ENCODE data around the gene STARD13. TPM values are rescaled to one million over a fixed set of nuclear protein-coding genes. Genes with fewer than 3 reads are reported as not detected.

The STARD13 gene
- total RNA-seq, 1 experiment from 2014 or later = 2.1 TPM

DNA sequence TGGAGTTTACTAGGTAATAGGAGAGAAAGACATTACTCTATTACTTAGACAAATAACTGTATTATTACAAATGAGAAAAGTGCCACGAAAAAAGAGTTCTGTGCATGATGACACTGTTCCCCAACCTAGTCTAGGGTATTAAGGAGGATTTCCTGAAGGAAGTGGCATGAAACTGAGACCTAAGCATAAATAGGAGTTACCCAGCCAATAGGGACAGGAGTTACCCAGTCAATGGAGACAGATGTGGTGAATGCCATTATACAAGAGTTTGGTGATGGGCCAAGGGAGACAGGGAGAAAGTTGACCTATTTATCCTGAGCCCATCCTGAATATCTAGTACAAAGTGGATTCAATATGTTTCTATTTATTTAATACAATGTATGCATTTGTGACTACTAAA lies 203.9 kb downstream of the STARD13 start:
- Mint-ChIP-seq H3K9me3 (no peaks in the 10 kb centered on the region), H3K4me3 (no peak overlapping the region), H3K36me3 (ENCODE audit: insufficient read depth in 1 of 3, low read depth in 3 of 3) (no peaks in the 10 kb centered on the region), H3K27me3 (ENCODE audit: low read depth) (no peaks in the 10 kb centered on the region; the same call in 1 of the 2 replicates), H3K4me1 (no peaks in the 10 kb centered on the region), H3K27ac (no peak overlapping the region)
- H3K9me3 ChIP-seq (ENCODE audit: control insufficient read depth, low read depth, low read length) = no peaks in the 10 kb centered on the region
- no peaks in the 10 kb centered on the region for H4K20me1 ChIP-seq (ENCODE audit: control insufficient read depth, insufficient read depth, insufficient read length)
- no peak overlapping the region for H4K91ac ChIP-seq (ENCODE audit: insufficient read length, low read depth, low read length)
- no peak overlapping the region for H3K27ac ChIP-seq (ENCODE audit: insufficient read length, low read depth, low read length)
- H3K4ac ChIP-seq (ENCODE audit: low read depth, low read length) = no peak overlapping the region
- H3K56ac ChIP-seq (ENCODE audit: insufficient read length, low read depth, low read length) = no peak overlapping the region
- H2AFZ ChIP-seq (ENCODE audit: low read length) = no peak overlapping the region
- H2BK20ac ChIP-seq (ENCODE audit: low read depth, low read length, poor library complexity, severe bottlenecking) = no peak overlapping the region
- TF ChIP-seq, protein P1, sequence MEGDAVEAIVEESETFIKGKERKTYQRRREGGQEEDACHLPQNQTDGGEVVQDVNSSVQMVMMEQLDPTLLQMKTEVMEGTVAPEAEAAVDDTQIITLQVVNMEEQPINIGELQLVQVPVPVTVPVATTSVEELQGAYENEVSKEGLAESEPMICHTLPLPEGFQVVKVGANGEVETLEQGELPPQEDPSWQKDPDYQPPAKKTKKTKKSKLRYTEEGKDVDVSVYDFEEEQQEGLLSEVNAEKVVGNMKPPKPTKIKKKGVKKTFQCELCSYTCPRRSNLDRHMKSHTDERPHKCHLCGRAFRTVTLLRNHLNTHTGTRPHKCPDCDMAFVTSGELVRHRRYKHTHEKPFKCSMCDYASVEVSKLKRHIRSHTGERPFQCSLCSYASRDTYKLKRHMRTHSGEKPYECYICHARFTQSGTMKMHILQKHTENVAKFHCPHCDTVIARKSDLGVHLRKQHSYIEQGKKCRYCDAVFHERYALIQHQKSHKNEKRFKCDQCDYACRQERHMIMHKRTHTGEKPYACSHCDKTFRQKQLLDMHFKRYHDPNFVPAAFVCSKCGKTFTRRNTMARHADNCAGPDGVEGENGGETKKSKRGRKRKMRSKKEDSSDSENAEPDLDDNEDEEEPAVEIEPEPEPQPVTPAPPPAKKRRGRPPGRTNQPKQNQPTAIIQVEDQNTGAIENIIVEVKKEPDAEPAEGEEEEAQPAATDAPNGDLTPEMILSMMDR (conservative IDR thresholded peaks at IDR 0.05) = no peak
- no peaks in the 10 kb centered on the region for H3K27me3 ChIP-seq (ENCODE audit: insufficient read depth, low read length)
- H3K9ac ChIP-seq (ENCODE audit: extremely low read depth, insufficient read length, low read length) = no peak overlapping the region
- no peak overlapping the region for H2BK5ac ChIP-seq (ENCODE audit: insufficient read length, low read length)
- H3K23ac ChIP-seq (ENCODE audit: insufficient read length, low read depth, low read length) = no peak overlapping the region
- H3K4me1 ChIP-seq (ENCODE audit: insufficient read depth, low read length) = no peaks in the 10 kb centered on the region
- H3K18ac ChIP-seq (ENCODE audit: insufficient read length, low read depth, low read length) = no peak overlapping the region
- no peak overlapping the region for H2BK120ac ChIP-seq (ENCODE audit: low read depth, low read length, poor library complexity, severe bottlenecking)
- H3K23me2 ChIP-seq (ENCODE audit: insufficient read length, low read depth, low read length, poor library complexity, severe bottlenecking) = no peaks in the 10 kb centered on the region
- no peaks in the 10 kb centered on the region for H3K79me1 ChIP-seq (ENCODE audit: insufficient read depth, low read depth, low read length, poor library complexity, severe bottlenecking)
- H2BK12ac ChIP-seq (ENCODE audit: insufficient read length, low read depth, low read length) = no peak overlapping the region
- no peak overlapping the region for H3T11ph ChIP-seq (ENCODE audit: low read length)
- H2AK5ac ChIP-seq (ENCODE audit: insufficient read length, low read length) = no peak overlapping the region
- no peak overlapping the region for H2BK15ac ChIP-seq (ENCODE audit: low read depth, low read length)
- no peak overlapping the region for H4K5ac ChIP-seq (ENCODE audit: insufficient read length, low read depth, low read length)
- WGBS (ENCODE audit: extremely low coverage, insufficient read length, low lambda C conversion rate) = no CpG with 5 or more reads among the region's 1 CpG
- no peak overlapping the region for H3K4me2 ChIP-seq (ENCODE audit: insufficient read depth, insufficient read length, low read length)
- H3K79me2 ChIP-seq (ENCODE audit: insufficient read depth, low read length) = no peaks in the 10 kb centered on the region
- H3K14ac ChIP-seq (ENCODE audit: insufficient read depth, low read length) = no peak overlapping the region
- DNase-seq = no peak
- no peak overlapping the region for H4K8ac ChIP-seq (replicated peaks; ENCODE audit: insufficient read length, low read depth, low read length)

Data from H9 (cell line).